GM19463 (cell line): ENCODE measurements around the gene GAPDHS.
A peak's percentile ranks its signal among the peaks of the same experiment; 100 is the strongest.

Experiments
- ATAC-seq: cut with Tn5 transposase; IDR thresholded peaks from one replicate; pipeline ENCODE4 v1.9.1; 2021; ENCODE audit warnings: mild to moderate bottlenecking, moderate library complexity; ENCODE audit not compliant: unreplicated experiment

The GAPDHS gene

DNA sequence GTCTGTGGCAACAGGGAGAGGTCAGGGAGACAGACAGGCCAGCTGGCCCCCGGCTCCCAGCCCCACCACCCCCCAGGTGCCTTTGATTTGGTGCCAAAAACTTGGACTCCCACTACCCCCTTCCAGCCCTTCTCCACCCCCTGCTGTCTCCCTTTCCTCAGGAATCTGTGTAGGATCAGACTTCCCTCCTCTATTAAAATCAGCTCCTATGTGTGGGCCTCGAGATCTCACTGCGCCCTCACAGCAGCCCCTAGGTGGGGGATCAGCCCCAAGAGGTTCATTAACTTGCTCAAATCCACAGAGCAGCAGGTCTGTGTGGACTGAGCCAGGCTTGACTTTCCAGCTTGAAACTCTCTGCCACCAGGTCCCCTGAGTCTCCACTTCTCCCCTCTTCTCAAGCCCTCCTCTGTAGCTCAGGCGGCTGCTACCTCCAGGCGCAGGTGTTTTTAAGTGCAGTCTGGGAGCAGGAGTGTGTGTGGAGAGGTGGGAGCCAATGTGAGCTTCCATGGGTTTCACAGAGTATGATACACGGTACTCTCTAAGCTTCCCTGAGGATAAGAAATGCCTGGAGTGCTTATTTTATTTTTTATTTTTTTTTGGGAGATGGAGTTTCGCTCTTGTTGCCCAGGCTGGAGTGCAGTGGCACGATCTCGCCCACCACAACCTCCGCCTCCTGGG, 1.7 kb downstream of the GAPDHS start:
- no peak for ATAC-seq

DNA sequence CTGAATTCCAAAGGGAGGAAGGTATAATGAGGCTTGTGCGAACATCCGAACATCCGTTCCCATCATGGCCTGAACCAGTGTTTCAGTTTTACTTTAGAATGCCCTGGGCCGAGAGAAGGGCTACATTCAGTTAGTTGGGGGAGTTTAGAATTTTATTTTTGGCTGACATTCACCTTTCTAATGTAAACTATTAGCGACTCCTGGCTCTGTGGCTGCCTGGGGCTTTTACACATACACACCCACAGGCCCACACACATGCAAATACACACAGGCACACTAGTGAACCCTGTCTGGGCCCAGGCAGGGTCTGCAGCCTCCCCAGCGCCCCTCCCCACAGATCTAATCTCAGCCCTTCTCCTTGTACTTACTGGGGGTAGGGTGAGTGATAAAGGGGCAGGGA, 6.1 kb downstream of the GAPDHS start:
- no peak for ATAC-seq

DNA sequence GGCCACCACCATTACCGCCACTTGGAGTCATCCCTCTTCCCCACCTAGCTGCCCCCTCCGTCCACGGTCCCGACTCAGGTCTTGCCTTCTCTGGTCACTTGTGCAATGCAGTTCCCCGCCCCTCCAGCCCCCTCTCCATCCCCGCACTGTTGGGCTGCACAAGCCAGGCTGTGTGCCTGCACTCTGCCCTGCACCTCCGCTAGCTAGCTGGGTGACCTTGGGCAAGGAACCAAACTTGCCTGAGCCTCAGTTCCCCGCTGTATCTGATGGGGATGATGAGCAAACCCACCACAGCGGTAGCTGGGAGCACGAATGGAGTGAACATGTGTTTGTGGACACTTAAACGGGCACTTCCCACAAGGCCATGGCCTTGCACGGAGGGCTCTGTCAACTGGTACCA, 6.6 kb downstream of the GAPDHS start:
- no peak for ATAC-seq

DNA sequence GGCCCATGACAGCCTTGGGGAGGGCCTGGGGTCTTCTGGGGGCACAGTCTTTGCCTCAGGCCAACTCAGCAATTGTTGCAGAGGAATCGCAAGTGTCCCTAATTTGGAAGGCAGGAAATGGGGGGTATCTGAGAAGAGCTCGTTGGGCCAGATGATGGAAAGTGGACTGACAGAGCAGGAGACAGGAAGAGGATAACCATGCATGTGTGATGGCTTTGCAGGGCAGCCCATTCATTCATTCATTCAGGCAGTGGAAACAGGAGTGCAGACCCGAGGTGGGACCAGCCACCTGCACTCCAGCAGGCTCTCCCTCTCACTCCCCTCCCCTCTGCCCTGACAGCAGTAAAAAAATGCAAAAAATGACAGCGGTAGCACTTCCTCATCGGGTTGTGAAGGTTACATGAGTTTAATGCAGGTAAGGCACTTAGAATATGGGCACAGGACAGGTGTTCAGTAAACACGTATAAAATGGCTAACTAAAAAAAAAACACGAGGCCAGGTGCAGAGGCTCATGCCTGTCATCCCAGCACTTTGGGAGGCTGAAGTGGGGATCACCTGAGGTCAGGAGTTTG, 7.2 kb downstream of the GAPDHS start:
- ATAC-seq = no peak

DNA sequence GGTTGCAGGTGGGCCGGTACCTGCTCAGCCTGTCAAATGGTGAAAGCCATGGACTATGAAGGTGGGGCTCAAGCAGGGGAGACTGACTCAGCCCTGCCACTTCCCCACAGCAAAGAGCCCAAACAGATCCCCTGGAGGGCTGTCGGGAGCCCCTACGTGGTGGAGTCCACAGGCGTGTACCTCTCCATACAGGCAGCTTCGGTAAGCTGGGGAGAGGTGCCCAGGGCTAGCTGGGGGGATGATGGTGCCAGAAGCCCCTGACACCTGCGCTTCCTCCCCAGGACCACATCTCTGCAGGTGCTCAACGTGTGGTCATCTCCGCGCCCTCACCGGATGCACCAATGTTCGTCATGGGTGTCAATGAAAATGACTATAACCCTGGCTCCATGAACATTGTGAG, 9.0 kb downstream of the GAPDHS start:
- no peak for ATAC-seq

DNA sequence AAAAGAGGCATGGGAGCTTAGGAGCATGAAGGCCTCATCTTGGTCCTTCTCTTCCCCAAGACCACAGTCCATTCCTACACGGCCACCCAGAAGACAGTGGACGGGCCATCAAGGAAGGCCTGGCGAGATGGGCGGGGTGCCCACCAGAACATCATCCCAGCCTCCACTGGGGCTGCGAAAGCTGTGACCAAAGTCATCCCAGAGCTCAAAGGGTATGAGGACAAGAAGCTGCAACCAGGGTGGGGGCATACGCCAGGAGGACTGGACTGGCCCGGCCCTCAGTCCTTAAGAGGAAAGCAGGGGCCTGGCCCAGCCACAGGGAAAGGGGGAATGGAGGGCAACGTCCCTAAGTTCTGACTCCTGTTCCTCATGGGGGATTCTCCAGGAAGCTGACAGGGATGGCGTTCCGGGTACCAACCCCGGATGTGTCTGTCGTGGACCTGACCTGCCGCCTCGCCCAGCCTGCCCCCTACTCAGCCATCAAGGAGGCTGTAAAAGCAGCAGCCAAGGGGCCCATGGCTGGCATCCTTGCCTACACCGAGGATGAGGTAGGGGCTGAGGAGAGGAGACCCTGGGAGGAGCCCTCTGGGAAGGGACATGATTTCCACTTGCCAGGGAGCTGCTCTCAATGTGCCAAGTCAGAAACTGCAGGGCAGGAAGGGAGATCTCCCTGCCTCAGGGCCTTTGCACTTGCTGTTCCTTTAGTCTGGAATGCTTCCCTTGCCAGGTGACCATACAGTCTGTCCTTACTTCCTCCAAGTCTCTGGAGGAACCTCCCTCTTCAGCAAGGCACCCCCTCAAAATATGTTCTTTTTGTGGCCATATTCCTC, 10.2 kb downstream of the GAPDHS start:
- no peak for ATAC-seq

DNA sequence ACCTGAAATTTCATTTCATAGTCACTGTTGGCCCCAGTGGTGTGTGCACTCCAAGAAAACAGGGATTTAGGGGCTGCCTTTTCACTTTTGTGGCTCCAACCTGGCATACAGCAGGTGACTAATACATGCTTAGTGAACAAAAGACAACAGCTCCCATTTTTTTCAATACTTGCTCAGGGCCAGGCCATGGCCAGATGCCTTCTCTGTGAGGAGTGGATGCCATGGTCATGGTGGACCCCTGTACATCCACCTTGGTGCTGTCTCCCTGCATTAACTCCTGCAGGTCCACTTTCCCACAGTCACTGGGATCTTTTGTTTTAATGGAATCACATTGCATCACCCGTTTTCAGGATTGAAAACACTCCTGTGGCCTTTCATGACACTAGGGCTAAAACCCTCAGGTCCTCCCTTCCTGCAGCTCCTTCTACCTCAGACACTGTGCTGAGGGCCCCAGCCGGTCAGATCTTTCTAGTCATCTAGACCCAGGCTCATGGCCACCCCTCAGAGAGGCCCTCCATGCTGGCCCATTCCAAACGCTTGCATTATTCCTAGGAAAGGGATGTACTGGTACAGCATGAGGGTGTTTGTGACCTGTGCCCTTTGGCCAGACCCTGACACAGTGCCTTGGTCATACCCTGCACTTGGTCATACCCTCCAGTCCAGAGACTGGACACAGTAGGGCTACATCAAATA, 11.0 kb downstream of the GAPDHS start:
- ATAC-seq = no peak

DNA sequence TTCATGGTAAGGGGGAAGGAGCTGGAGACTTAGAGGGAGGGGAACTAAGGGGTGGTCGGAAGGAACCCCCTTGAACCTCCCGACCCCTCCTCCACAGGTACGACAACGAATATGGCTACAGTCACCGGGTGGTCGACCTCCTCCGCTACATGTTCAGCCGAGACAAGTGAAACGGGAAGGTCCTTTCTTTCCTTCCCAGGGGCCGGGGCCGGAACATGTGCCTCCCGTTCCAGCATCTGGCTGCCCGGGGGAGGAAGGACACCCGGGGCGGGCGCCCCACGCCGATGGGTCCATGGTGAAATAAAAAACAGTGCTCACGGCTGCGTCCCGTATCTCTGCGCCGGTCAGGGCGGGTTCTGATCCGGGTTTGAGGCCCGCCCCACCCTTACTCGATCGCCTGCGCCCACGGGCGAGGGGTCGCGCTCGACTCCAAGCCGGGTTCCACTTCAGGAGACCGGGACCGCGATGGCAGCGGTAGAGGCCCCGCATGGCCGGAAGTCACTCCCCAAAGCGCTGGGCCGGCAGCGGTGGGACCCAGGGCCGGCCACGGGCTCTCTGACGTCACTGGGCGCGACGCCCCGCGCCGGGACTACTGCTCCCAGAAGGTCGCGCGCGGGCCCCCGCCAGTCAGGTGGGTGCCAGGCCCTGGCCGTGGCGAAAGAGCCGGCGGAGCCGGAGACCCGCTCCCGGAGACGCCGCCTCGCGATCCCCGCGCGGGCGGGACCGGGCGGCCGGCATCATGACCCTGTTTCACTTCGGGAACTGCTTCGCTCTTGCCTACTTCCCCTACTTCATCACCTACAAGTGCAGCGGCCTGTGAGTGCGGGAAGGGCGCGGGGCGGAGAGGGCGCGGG, 12.0 kb downstream of the GAPDHS start, which contains the start of gene TMEM147:
Gene TMEM147, plus strand, starts transcription at position 626 of the 854 bp plus-strand sequence. Its CDS starts 114 bp downstream, at position 740.
- peak; percentile 82 for ATAC-seq

DNA sequence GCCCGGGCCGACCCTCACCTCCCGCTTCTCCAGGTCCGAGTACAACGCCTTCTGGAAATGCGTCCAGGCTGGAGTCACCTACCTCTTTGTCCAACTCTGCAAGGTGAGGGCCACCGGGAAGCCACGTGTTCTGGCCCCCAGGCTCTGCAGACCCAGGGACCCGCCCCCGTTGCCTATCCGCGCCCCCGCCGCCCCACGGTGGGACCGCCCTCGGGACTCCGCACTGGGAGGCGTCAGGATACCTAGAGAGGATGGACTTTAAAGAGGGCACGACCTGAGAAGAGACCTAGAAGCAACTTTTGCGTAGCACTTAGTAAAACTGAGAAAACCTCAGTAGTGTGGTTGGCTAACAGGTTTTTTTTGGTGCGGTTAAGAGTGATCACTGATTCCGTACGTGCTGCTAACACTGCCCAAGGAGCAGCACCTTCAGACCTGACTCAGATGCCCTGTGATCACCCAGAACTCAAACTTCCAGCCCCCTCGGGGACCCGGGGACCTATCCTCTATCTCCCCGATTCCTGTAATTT, 12.7 kb downstream of the GAPDHS start:
- ATAC-seq = peak; percentile 54

DNA sequence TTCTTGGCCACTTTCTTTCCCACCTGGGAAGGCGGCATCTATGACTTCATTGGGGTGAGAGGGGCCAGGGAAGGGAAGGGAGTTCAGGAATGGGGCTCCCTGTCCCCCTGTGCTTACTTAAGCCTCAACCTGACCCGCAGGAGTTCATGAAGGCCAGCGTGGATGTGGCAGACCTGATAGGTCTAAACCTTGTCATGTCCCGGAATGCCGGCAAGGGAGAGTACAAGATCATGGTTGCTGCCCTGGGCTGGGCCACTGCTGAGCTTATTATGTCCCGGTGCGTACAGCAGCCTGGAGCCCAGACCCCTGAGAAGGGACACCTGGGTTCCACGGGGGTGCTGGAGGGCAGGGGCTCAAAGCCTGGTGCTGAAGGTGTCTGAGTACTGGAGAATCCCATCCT, 13.3 kb downstream of the GAPDHS start:
- ATAC-seq = no peak

DNA sequence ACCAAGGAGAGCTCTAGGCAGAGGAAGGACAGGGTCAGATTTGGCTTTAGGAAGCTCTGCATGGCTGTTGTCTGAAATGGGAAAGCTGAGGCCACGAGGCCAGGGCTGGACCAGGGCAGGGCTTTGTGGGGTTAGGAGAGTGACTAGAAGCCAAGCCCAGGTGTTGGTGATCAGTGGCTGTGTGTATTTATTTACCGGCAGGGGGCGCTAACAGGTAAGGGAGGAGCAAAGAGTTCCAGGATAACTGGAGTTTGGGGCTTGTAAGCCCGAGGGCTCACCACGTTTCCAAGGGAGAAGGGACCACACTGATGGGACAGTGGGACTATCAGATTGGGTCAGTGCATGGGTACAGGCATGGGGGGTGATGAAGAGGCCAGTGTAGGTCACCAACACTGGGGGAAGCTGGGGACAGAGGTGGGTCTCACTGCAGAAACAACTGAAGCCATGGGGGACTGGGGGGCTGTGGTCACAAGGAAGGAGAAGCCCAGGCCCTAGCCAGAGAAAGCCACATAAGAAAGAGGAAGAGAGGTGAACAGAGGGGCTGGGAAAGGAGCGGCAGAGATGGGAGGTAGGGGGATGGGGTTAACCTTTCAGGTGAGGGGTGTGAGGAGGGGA, 16.0 kb downstream of the GAPDHS start:
- ATAC-seq = no peak

DNA sequence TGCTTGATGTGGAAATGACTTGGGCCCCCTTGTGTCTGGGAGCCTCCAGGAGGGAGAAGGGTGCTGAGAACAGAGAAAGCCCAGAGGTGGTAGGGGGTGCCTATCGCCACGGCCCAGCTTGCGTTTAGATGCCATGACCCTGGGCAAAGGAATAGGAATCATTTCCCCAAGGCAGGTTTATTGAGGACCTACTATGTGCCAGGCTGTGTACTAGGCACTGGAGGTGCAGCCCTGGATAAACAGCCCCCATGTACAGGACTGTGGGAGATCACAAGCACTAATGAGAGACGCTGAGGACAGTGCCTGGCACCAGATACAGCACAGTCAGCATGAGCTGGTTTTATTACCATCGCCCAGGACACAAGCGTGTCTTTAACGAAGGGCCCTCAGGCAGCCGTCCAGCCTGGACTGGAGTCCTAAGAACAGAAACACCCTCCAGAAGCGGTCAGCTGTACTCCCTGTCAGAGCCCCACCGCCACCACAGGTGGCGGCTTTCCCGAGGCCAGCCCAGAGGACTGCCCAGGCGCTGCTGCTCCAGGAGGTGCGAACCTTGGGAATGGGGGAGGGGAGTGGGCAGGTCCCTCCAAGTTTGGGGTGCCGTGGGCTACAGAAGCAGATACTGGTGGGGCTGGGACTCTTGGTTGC, 16.7 kb downstream of the GAPDHS start:
- no peak for ATAC-seq

DNA sequence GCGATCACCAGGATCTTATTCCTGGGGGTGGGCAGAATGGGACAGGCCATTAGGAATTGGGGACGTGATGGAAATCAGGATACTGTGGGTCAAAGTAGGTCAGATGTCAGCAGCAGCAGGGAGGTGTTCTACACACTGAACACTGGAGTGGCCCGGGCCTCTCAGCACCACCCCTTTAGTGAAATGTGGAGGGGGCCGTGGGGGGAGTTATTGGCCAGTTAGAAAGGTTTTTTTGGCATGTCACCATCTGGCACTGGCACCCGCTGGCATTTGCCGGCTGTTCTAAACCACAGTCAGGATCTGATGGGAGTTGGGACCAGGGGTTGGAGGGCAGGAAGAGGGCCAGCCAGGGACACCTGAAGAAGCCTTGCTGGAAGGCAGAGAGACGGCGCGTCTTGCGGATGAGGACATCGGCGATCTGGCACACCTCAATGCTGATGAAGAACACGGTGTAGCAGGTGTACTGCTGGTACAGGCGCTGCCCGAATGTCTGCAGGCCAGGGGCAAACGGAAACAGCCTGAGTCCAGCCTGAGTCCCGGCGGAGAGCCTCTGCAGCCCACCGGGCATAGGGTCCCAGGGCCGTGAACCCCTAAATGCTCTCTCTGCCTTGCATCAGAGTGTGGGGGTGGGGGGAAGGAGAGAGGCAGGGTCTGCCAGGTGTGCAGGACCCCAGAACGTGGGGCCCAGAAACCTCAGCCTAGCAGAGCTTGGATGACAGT, 18.0 kb downstream of the GAPDHS start:
- ATAC-seq = no peak

DNA sequence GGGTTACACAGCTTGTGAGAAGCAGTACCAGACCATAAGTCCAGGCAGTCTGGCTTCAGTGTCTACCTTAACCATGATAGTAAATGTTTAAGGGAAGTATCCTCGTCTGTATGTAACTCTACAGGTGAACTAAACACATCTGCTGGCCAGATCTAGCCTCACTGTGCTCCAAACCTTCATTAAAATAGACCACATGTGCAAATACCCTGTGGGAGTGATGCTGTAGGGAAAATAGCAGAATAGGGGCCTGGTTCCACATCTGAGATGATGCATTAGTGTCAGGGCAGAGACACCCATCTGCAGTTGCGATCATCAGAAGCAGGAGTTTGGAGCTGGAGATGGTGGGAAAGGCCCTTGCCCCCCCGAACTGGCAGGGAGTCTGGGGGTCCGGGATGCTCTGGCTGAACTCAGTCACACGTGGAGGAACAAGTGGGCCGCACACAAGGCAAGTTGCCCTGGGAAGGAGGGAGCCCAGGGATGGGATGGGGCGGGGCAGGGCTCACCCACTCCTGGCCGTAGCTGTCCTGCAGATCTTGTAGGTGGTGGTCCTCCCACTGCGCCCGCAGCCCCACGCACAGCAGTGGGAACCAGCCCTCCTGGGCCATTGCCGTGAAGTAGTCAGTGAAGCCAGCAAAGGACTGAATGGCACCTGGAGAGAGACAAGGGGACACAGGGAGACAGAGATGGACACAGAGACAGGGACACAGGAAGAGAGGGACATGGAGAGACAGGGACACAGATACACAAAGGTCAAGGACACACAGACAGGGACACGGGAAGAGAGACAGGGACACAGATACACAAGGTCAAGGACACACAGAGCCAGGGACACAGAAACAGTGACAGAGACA, 19.5 kb downstream of the GAPDHS start:
- no peak for ATAC-seq

DNA sequence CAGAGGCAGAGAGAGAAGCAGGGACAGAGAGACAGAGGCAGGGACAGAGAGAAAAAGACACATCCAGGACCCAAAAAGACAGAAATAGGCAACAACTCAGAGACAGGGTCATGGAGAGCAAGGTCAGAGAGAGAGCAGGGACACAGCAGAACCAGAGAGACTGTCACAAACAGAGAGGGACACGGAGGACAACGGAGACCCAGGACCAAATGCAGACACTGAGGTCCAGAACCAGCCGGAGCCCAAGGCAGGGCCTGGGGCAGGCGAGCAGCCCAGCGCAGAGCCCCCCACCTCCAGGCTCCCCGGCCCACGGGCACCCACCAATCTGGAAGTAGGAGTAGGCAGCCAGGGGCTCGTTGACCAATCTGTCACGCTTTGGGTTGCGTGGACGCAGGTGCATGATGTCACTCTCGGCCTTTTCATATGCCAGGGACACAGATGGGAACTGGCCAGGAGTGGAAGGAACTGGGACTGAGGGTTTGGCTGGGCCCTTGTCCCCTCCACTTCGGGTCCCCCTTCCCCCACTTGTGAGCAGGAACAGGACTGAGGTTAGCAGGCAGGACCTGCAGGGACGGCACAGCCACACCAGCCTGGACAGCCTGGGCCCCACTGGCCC, 20.2 kb downstream of the GAPDHS start:
- ATAC-seq = no peak

DNA sequence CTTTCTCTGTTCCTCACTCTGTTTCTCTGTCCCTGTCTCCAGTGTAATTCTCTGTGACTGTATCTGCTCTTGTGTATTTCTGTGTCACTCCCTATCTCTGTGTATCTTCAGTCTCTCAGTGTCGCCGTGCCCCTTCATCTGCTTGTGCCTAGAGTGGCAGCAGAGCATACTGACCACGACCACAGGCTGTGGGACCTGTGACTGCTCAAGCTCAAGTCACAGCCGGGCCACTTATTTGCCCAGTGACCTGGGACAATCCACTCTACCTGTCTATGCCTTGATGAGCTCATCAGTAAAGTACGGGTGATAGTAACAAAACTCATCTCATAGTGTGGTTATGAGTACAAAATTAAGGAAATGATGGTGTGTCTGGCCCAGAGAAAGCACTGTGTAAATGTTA, 20.8 kb downstream of the GAPDHS start:
- no peak for ATAC-seq

DNA sequence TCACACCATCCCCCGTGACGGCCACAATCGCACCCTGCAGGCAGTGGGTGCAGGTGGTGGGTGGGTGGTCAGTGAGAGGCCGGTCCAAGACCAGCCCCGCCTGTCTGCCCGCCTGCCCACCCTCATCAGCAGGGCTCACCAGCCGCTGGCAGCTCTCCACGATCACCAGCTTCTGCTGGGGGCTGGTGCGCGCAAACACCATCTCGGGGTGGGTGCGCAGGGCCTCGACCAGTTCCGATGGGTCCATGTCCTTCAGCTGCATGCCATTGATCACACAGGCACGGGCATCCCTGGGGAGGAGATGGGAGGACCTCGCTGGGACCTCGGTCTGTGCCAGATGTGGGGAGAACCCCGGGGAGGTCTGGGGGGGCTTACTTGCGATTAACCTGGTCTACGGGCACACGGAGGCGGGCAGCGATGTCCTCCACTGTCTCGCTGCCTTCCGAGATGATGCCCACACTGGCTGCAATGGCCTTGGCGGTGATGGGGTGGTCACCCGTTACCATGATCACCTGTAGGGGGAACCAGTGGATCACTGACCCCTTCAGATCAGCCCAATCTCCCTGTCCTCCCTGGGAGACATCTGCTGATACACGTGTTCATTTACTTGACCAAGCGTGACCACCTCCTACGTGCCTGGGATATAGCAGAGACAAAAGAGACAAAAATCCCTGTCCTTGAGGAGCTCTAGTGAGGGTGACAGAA, 22.2 kb downstream of the GAPDHS start:
- ATAC-seq = no peak
